Gastrocnemius medialis (tissue), 4 donors: ENCODE measurements around the gene SASS6. TPM values are rescaled to one million over a fixed set of nuclear protein-coding genes. Genes with fewer than 3 reads are reported as not detected.

Experiments used
- ATAC-seq, 2 donors: fragments of 150-250 bp; one replicate each; pipeline ENCODE4 v1.9.1; 2016
- DNase-seq, 2 donors: peaks; one replicate each; pipeline ENCODE4 v3.0.0-alpha.2; 2019
- H3K27ac ChIP-seq, 4 donors: fragments of 200-600 bp; sonication (generic); 1 replicate in 1 of 4; 2 replicates in 3 of 4; pipeline ENCODE4 v1.5.1; 2016 to 2018; ENCODE audit warnings: mild to moderate bottlenecking in 2 of 4, moderate library complexity in 1 of 4
- H3K27me3 ChIP-seq, 3 donors: fragments of 200-600 bp; sonication (generic) in 2 of 3; 1 replicate in 1 of 3; 2 replicates in 2 of 3; pipeline versions ENCODE4 v1.5.1 to v1.6.0; 2016 to 2019; ENCODE audit warnings: mild to moderate bottlenecking in 1 of 3, moderate library complexity in 1 of 3
- H3K36me3 ChIP-seq, 2 donors: fragments of 200-600 bp; sonication (generic) in 1 of 2; one replicate each; pipeline ENCODE4 v1.5.1; 2017 to 2018
- H3K4me1 ChIP-seq, 2 donors: fragments of 200-600 bp; sonication (generic) in 1 of 2; one replicate each; pipeline ENCODE4 v1.5.1; 2016 to 2017; ENCODE audit warnings: mild to moderate bottlenecking in 2 of 2
- H3K4me3 ChIP-seq, 4 donors: fragments of 200-600 bp; sonication (generic) in 3 of 4; 1 replicate in 1 of 4; 2 replicates in 3 of 4; pipeline ENCODE4 v1.5.1; 2016 to 2019; ENCODE audit warnings: mild to moderate bottlenecking in 2 of 4
- H3K9me3 ChIP-seq, 3 donors: fragments of 200-600 bp; sonication (generic) in 2 of 3; 1 replicate in 1 of 3; 2 replicates in 2 of 3; pipeline ENCODE4 v1.5.1; 2016 to 2019
- POLR2A ChIP-seq, 2 donors: fragments of 450-650 bp; IDR thresholded peaks; one replicate each; pipeline ENCODE4 v1.6.1; 2017; ENCODE audit warnings: antibody characterized with exemption in 2 of 2, mild to moderate bottlenecking in 2 of 2, moderate library complexity in 2 of 2
- in situ Hi-C, 4 donors: fragments of 200-750 bp; cut with MboI; loops; one replicate each; pipeline versions ENCODE4 v1.15.0 to v1.8.0; 2017; ENCODE audit warnings: low sequenced_read_pairs in 4 of 4
- intact Hi-C: fragments of 100-400 bp; cut with DNase I; formaldehyde crosslinking; loops from one replicate; pipeline ENCODE4 v1.15.1; 2023; ENCODE audit warnings: low total_unique reads
- total RNA-seq, 4 donors: library from RNA; depleted of rRNA; stranded (reverse); fragments of >200 nt; gene quantifications; one replicate each; pipeline versions ENCODE4 v1.1.0 to v1.2.3, GENCODE V29; 2016
- TF ChIP-seq, protein P1 (sequence below), 5 experiments: fragments of 450-650 bp in 3 of 5; fragments of 200-600 bp in 2 of 5; sonication (generic) in 2 of 5; IDR thresholded peaks in 4 of 5; conservative IDR thresholded peaks in 1 of 5; 1 replicate in 4 of 5; 2 replicates in 1 of 5; pipeline ENCODE4 v1.5.1; 2016 to 2019; ENCODE audit warnings: antibody characterized with exemption in 5 of 5, mild to moderate bottlenecking in 3 of 5, moderate library complexity in 3 of 5

The SASS6 gene
- total RNA-seq, 4 donors from 2014 or later: 0.71 to 4.2 (median 1.6) TPM

DNA sequence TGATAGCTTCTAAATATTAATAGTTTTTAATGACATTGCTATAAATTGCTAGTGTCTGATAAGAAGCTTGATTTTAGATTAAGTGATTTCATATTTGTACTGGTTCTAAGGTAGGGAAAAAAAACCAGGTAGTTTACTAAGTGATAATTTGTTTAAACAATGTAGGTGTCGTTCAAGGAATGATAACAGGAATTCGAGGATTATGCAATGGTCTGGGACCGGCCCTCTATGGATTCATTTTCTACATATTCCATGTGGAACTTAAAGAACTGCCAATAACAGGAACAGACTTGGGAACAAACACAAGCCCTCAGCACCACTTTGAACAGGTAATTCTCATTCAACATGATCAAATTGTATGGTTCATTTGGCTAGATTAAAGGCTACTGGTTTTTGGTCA, 52.4 kb downstream of the SASS6 start:
- Histone ChIP-seq H3K4me1 (no peaks in the 10 kb centered on the region), H3K4me3 (no peak overlapping the region), H3K9me3 (no peaks in the 10 kb centered on the region), H3K36me3 (peaks cover 2 to 54% of the 10 kb centered on the region in 2 donors), H3K27me3 (no peaks in the 10 kb centered on the region), H3K27ac (no peak overlapping the region)
- intact Hi-C loops: no loop called here
- ATAC-seq (no peak), DNase-seq (no peak)
- in situ Hi-C loops: no loop called here
- no peak for TF ChIP-seq POLR2A (IDR thresholded peaks at IDR 0.05)
- TF ChIP-seq, protein P1, sequence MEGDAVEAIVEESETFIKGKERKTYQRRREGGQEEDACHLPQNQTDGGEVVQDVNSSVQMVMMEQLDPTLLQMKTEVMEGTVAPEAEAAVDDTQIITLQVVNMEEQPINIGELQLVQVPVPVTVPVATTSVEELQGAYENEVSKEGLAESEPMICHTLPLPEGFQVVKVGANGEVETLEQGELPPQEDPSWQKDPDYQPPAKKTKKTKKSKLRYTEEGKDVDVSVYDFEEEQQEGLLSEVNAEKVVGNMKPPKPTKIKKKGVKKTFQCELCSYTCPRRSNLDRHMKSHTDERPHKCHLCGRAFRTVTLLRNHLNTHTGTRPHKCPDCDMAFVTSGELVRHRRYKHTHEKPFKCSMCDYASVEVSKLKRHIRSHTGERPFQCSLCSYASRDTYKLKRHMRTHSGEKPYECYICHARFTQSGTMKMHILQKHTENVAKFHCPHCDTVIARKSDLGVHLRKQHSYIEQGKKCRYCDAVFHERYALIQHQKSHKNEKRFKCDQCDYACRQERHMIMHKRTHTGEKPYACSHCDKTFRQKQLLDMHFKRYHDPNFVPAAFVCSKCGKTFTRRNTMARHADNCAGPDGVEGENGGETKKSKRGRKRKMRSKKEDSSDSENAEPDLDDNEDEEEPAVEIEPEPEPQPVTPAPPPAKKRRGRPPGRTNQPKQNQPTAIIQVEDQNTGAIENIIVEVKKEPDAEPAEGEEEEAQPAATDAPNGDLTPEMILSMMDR (IDR thresholded peaks at IDR 0.05 in 4 of 5, conservative IDR thresholded peaks at IDR 0.05 in 1 of 5): no peak

DNA sequence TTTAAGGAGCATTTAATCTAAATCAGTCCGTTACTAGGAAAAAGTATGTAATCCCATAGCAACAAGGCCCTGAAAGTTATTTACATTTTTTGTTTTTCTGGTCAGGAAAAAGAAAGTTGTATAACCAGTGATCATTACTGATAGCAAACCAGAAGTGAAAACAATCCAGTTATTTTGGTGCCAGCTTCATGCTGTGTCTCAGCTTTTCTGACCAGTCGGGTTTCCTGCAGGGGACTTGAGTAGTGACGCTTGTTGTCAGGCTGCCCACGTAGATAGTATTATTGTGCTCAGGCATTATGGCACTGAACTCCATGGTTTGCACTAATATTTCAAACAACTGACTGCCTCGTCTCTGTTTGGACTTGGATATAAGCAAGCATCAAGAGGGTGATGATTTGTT, 55.2 kb downstream of the SASS6 start:
- Histone ChIP-seq H3K4me1 (no peaks in the 10 kb centered on the region), H3K9me3 (no peaks in the 10 kb centered on the region), H3K27ac (no peak overlapping the region), H3K27me3 (no peaks in the 10 kb centered on the region), H3K4me3 (no peak overlapping the region), H3K36me3 (peaks cover 2 to 58% of the 10 kb centered on the region in 2 donors)
- intact Hi-C loops: no loop called here
- DNase-seq (no peak), ATAC-seq (no peak)
- in situ Hi-C loops: no loop called here
- no peak for TF ChIP-seq POLR2A (IDR thresholded peaks at IDR 0.05)
- TF ChIP-seq, protein P1 (IDR thresholded peaks at IDR 0.05 in 4 of 5, conservative IDR thresholded peaks at IDR 0.05 in 1 of 5): no peak

DNA sequence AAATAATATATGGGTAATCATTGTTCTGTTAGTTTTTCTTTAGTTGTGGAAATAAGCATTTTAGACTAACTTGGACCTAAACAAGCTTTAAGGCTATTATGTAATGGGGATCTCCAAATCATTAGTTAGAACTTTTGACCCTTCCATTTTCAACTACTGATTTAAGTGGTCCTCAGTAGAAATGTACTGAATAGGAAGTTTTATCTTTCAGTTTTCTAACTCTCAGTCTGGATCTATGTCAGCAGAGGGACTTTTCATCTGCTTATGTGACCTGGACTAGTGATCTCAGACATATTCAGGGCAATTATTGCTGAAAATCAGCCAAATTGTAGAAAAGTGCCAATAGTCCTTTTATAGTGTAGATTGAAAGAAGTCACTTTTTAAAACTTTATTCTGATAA, 56.0 kb downstream of the SASS6 start:
- intact Hi-C loops (no loop called here), in situ Hi-C loops (no loop called here)
- TF ChIP-seq POLR2A (IDR thresholded peaks at IDR 0.05): no peak

DNA sequence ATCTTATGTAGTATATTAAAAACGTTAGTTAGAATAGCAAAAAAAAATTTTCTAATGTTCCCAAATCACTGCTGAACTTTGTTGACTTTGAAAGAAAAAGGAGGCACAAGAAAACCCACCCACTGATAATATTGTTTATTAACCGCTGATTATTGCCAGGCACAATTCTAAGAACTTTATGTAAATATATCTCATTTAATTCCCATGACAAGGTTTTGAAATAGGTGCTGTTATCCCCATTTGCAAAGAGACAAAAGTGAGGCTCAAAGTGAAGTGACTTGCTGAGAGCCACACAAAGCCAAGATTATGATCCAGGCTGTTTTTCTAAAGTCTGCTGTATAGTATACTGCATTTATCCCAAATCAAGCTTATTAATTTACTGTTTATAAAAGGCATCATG, 56.4 kb downstream of the SASS6 start:
- no peak for DNase-seq
- Histone ChIP-seq H3K36me3 (peaks cover 2 to 61% of the 10 kb centered on the region in 2 donors), H3K27ac (no peak overlapping the region), H3K4me1 (no peaks in the 10 kb centered on the region), H3K27me3 (no peaks in the 10 kb centered on the region), H3K4me3 (no peak overlapping the region), H3K9me3 (no peaks in the 10 kb centered on the region)
- intact Hi-C loops (no loop called here), in situ Hi-C loops (no loop called here)
- no peak for ATAC-seq
- TF ChIP-seq, protein P1 (IDR thresholded peaks at IDR 0.05 in 4 of 5, conservative IDR thresholded peaks at IDR 0.05 in 1 of 5): no peak
- no peak for TF ChIP-seq POLR2A (IDR thresholded peaks at IDR 0.05)

More for the DNA sequence above, 56.0 kb downstream of the SASS6 start:
- DNase-seq (no peak), ATAC-seq (no peak)
- Histone ChIP-seq H3K9me3 (no peaks in the 10 kb centered on the region), H3K36me3 (peaks cover 2 to 61% of the 10 kb centered on the region in 2 donors), H3K4me1 (no peaks in the 10 kb centered on the region), H3K27me3 (no peaks in the 10 kb centered on the region), H3K27ac (no peak overlapping the region), H3K4me3 (no peak overlapping the region)

DNA sequence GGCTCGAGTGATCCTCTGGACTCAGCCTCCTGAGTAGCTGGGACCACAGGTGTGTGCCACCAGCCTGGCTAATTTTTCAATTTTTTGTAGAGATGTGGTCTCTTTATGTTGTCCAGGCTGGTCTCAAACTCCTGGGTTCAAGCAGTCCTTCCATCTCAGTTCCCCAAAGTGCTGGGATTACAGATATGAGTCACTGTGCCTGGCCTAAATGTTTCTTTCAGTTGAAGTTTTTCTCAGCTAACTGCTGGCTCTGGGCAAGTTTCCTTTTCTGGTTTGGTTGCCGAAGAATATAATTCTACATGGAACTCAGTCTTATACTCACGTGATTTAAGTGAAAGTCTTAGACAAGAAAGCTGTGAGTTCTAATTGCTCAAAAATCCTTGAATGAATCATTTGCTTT, 57.0 kb downstream of the SASS6 start:
- DNase-seq (no peak), ATAC-seq (no peak)
- no peaks in the 10 kb centered on the region for H3K4me1 ChIP-seq
- in situ Hi-C loops (no loop called here), intact Hi-C loops (no loop called here)
- H3K9me3 ChIP-seq: no peaks in the 10 kb centered on the region
- H3K4me3 ChIP-seq: no peak overlapping the region
- H3K36me3 ChIP-seq: peaks cover 2 to 56% of the 10 kb centered on the region in 2 donors
- TF ChIP-seq, protein P1 (IDR thresholded peaks at IDR 0.05 in 4 of 5, conservative IDR thresholded peaks at IDR 0.05 in 1 of 5): no peak
- no peak for TF ChIP-seq POLR2A (IDR thresholded peaks at IDR 0.05)
- H3K27me3 ChIP-seq: no peaks in the 10 kb centered on the region
- H3K27ac ChIP-seq: peak overlapping the region in 1 of 4 donors; percentile 18
